ENCODE data around the gene SCAF4. TPM values are rescaled to one million over a fixed set of nuclear protein-coding genes. Genes with fewer than 3 reads are reported as not detected.
A peak's percentile ranks its signal among the peaks of the same experiment; 100 is the strongest.

SCAF4 gene
- total and polyA plus RNA-seq, 3 donors from 2014 or later: 44.0 to 50.2 (median 45.3) TPM

- Histone ChIP-seq H3K9me3 (no peaks in the 10 kb centered on the region), H3K36me3 (ENCODE audit: low read depth, missing control alignments) (no peaks in the 10 kb centered on the region), H3K27ac (no peak overlapping the region), H3K4me3 (no peak overlapping the region), H3K4me1 (peaks cover 18% of the 10 kb centered on the region), H3K27me3 (no peaks in the 10 kb centered on the region)
- intact Hi-C loops (cut with DNase I; ENCODE audit: low total_unique reads): loop anchor here (10.0 kb wide), 1 partner anchor 79 kb away; the partner anchor contains the start of gene SOD1
- DNase-seq: no peak
- TF ChIP-seq POLR2A (IDR thresholded peaks at IDR 0.05): no peak
- no peak for TF ChIP-seq CTCF (IDR thresholded peaks at IDR 0.05)
- WGBS, 2 donors: 45 to 51% methylated on average over 6 of the region's 6 CpGs
These were observed 1.7 kb upstream of the SCAF4 start for GRCh38 chr21:31733551-31734149.

GRCh38 chr21:31732597-31733550 lies 956 bp upstream of the SCAF4 start:
- peak overlapping the region; percentile 82 to 97 for H3K27ac ChIP-seq
- peak overlapping the region; percentile 95 to 98 for H3K4me3 ChIP-seq
- intact Hi-C loops (cut with DNase I; ENCODE audit: low total_unique reads): loop anchor here (10.0 kb wide), 1 partner anchor 78 kb away; the partner anchor contains the start of gene SOD1
- H3K4me1 ChIP-seq: peaks cover 24% of the 10 kb centered on the region
- peak; percentile 30 for DNase-seq
- no peaks in the 10 kb centered on the region for H3K36me3 ChIP-seq (ENCODE audit: low read depth, missing control alignments)
- whole genome bisulfite sequencing, 2 donors: 17 to 21% methylated on average over 20 of the region's 20 CpGs
- no peak for TF ChIP-seq POLR2A (IDR thresholded peaks at IDR 0.05)
- TF ChIP-seq CTCF (IDR thresholded peaks at IDR 0.05): no peak
- H3K9me3 ChIP-seq: no peaks in the 10 kb centered on the region
- no peaks in the 10 kb centered on the region for H3K27me3 ChIP-seq

- peak overlapping the region; percentile 93 to 97 for H3K27ac ChIP-seq
- WGBS, 2 donors: 0% methylated on average over 3 to 83 of the region's 86 CpGs
- H3K9me3 ChIP-seq: no peaks in the 10 kb centered on the region
- no peaks in the 10 kb centered on the region for H3K27me3 ChIP-seq
- peak overlapping the region; percentile 95 to 98 for H3K4me3 ChIP-seq
- no peaks in the 10 kb centered on the region for H3K36me3 ChIP-seq (ENCODE audit: low read depth, missing control alignments)
- H3K4me1 ChIP-seq: peaks cover 24% of the 10 kb centered on the region
- peak; percentile 58 for DNase-seq
- intact Hi-C loops (cut with DNase I; ENCODE audit: low total_unique reads): loop anchor here (10.0 kb wide), 1 partner anchor 76 kb away; the partner anchor contains the start of gene SOD1
- TF ChIP-seq POLR2A (IDR thresholded peaks at IDR 0.05) (no peak), CTCF (IDR thresholded peaks at IDR 0.05) (no peak)
These were observed 662 bp downstream of the SCAF4 start for GRCh38 chr21:31731056-31731856.

- H3K36me3 ChIP-seq (ENCODE audit: low read depth, missing control alignments): no peaks in the 10 kb centered on the region
- peak overlapping the region; percentile 93 to 97 for H3K27ac ChIP-seq
- H3K4me1 ChIP-seq: peaks cover 24% of the 10 kb centered on the region
- 0% methylated on average over 14 of the region's 14 CpGs for WGBS, 2 donors
- TF ChIP-seq CTCF (IDR thresholded peaks at IDR 0.05) (no peak), POLR2A (IDR thresholded peaks at IDR 0.05) (no peak)
- no peaks in the 10 kb centered on the region for H3K9me3 ChIP-seq
- intact Hi-C loops (cut with DNase I; ENCODE audit: low total_unique reads): loop anchor here (10.0 kb wide), 1 partner anchor 76 kb away; the partner anchor contains the start of gene SOD1
- peak overlapping the region; percentile 95 to 98 for H3K4me3 ChIP-seq
- H3K27me3 ChIP-seq: no peaks in the 10 kb centered on the region
- peak; percentile 40 for DNase-seq
These were observed 1.2 kb downstream of the SCAF4 start for GRCh38 chr21:31730712-31731055.
